Fibroblast of skin of right biceps (primary cell): ENCODE results near the gene SETD1B.
A peak's percentile ranks its signal among the peaks of the same experiment; 100 is the strongest.

Experiments used
- DNase-seq: peaks from one replicate; pipeline ENCODE4 v3.0.0-alpha.2; 2013

SETD1B gene

GRCh38 chr12:121810234-121810817, 6.5 kb downstream of the SETD1B start:
- DNase-seq = no peak

- no peak for DNase-seq
These were observed 7.1 kb downstream of the SETD1B start for GRCh38 chr12:121810833-121811433.

GRCh38 chr12:121811434-121812319, 7.9 kb downstream of the SETD1B start:
- DNase-seq = peak; percentile 63

GRCh38 chr12:121812320-121812871, 8.6 kb downstream of the SETD1B start:
- peak; percentile 66 for DNase-seq

- no peak for DNase-seq
These were observed 9.4 kb downstream of the SETD1B start for GRCh38 chr12:121812921-121813896.

GRCh38 chr12:121813951-121814350, 10.1 kb downstream of the SETD1B start:
- no peak for DNase-seq

GRCh38 chr12:121814429-121815119, 10.8 kb downstream of the SETD1B start:
- no peak for DNase-seq

- DNase-seq = no peak
These were observed 11.5 kb downstream of the SETD1B start for GRCh38 chr12:121815263-121815662.

- no peak for DNase-seq
These were observed 13.3 kb downstream of the SETD1B start for GRCh38 chr12:121816925-121817647.

- DNase-seq = no peak
These were observed 13.8 kb downstream of the SETD1B start for GRCh38 chr12:121817648-121818043.

- no peak for DNase-seq
These were observed 15.6 kb downstream of the SETD1B start for GRCh38 chr12:121819212-121819949.

- DNase-seq = no peak
These were observed 16.2 kb downstream of the SETD1B start for GRCh38 chr12:121820056-121820455.

GRCh38 chr12:121822393-121823100, 18.7 kb downstream of the SETD1B start:
- DNase-seq = no peak

GRCh38 chr12:121823101-121823726, 19.4 kb downstream of the SETD1B start:
- DNase-seq = no peak

GRCh38 chr12:121823727-121824115, 19.9 kb downstream of the SETD1B start:
- no peak for DNase-seq

- no peak for DNase-seq
These were observed 21.3 kb downstream of the SETD1B start for GRCh38 chr12:121825041-121825523.

- DNase-seq = no peak
These were observed 22.7 kb downstream of the SETD1B start for GRCh38 chr12:121826318-121827150.
